Heart right ventricle (tissue), 16 donors: ENCODE results near the gene KCNK16. TPM values are rescaled to one million over a fixed set of nuclear protein-coding genes. Genes with fewer than 3 reads are reported as not detected.

Experiments
- ATAC-seq, 8 donors: fragments of 200-7000 bp; cut with Tn5 transposase; one replicate each; pipeline ENCODE4 v1.9.1; 2020; ENCODE audit warnings: mild to moderate bottlenecking in 8 of 8, moderate library complexity in 8 of 8, moderate number of reproducible peaks in 1 of 8
- DNase-seq, 2 donors: peaks; one replicate each; pipeline ENCODE4 v3.0.0-alpha.2; 2020
- H3K27ac ChIP-seq, 10 donors: fragments of 200-600 bp; sonication (generic) in 2 of 10; one replicate each; pipeline versions ENCODE4 v1.5.0 to v1.8.0; 2020 to 2022; ENCODE audit warnings: mild to moderate bottlenecking in 3 of 10
- H3K27me3 ChIP-seq, 7 donors: fragments of 200-600 bp; one replicate each; pipeline ENCODE4 v1.8.0; 2021 to 2022; ENCODE audit warnings: mild to moderate bottlenecking in 2 of 7
- H3K36me3 ChIP-seq, 9 donors: fragments of 200-600 bp; sonication (generic) in 1 of 9; one replicate each; pipeline versions ENCODE4 v1.5.0 to v1.8.0; 2020 to 2022; ENCODE audit warnings: mild to moderate bottlenecking in 2 of 9
- H3K4me1 ChIP-seq, 9 donors: fragments of 200-600 bp; sonication (generic) in 1 of 9; one replicate each; pipeline versions ENCODE4 v1.5.0 to v1.8.0; 2020 to 2022; ENCODE audit warnings: mild to moderate bottlenecking in 4 of 9
- H3K4me3 ChIP-seq, 10 donors: fragments of 200-600 bp; sonication (generic) in 2 of 10; one replicate each; pipeline versions ENCODE4 v1.5.0 to v1.8.0; 2020 to 2022; ENCODE audit warnings: mild to moderate bottlenecking in 7 of 10, moderate library complexity in 2 of 10
- H3K9me3 ChIP-seq, 11 donors: fragments of 200-600 bp in 10 of 11; sonication (generic) in 2 of 11; one replicate each; pipeline versions ENCODE4 v1.5.0 to v1.8.0; 2013 to 2022; ENCODE audit warnings: mild to moderate bottlenecking in 2 of 11, control low read depth in 1 of 11, moderate library complexity in 1 of 11
- CTCF ChIP-seq, 9 donors: fragments of 200-600 bp; sonication (generic) in 2 of 9; IDR thresholded peaks; one replicate each; pipeline versions ENCODE4 v1.5.0 to v1.8.0; 2021 to 2022; ENCODE audit warnings: antibody characterized with exemption in 9 of 9, mild to moderate bottlenecking in 5 of 9, moderate library complexity in 1 of 9
- WGBS, 2 donors: extraction: QIAGEN DNeasy Blood & Tissue Kit; methylation state at CpG; one replicate each; pipeline ENCODE4 v1.1.7; 2013; ENCODE audit warnings: inconsistent platforms in 1 of 2; 5-methylcytosine and 5-hydroxymethylcytosine counted together
- intact Hi-C, 10 donors: fragments of 100-400 bp; cut with DNase I; formaldehyde crosslinking; loops; one replicate each; pipeline versions ENCODE4 v1.11.1 to v1.14.2; 2022
- polyA plus RNA-seq, 2 donors: library from polyadenylated mRNA; stranded (reverse); fragments of 200-250 nt; gene quantifications; one replicate each; pipeline ENCODE4 v1.2.3, GENCODE V29; 2013
- total RNA-seq, 10 donors: library from RNA; stranded (reverse); fragmentation: NEBNext Ultra II Directional in 3 of 10; extraction: Animal tissue kit (Norgen Biotek cat#: 25700) in 3 of 10; gene quantifications; one replicate each; pipeline versions ENCODE4 v1.2.1 to v1.2.4, GENCODE V29; 2021 to 2023
- donor health status: Arrhythmogenic right ventricular cardiomyopathy.
- donor health status: ischemic (EF 13 %, LVEDD 7.1; RV severe dilation, severe dysfunction).
- donor health status: healthy with polysubstance abuse.
- donor health status: DM: no; HTN: yes; CAD: no.
- donor health status: DM: no; HTN: no; CAD: no.
- donor health status: ischemic (EF 25% LVEDD 6.9; RV normal size, moderate dysfunction).
- donor health status: ischemic (EF 25% LVEDD 5.7; RV mildly dilated, moderate dysfunction).
- donor health status: healthy.
- donor health status: DM: yes; HTN: yes; CAD: no.
- donor health status: Ischemic cardiomyopathy.
- donor health status: ischemic (EF 35%, LVEDD 5.7; RV mildly dilated, moderate dysfunction).
- donor health status: nonischemic (EF 11% LVEDD 7.7; RV severe dilation, severe dysfunction).
- donor health status: DM: yes; HTN: yes; CAD: no.
- donor health status: PGD.
- donor health status: ischemic (EF 29% LVEDD 5.4; RV normal size, mild dysfunction).
- donor health status: nonischemic (EF 23%, LVEDD 6.1; RV moderate dilation, normal function).

Gene KCNK16
- total and polyA plus RNA-seq, 12 donors: not detected

GRCh38 chr6:39361657-39362486, 39.4 kb upstream of the KCNK16 start:
- Histone ChIP-seq H3K27ac (no peak overlapping the region), H3K9me3 (no peaks in the 10 kb centered on the region), H3K36me3 (no peaks in the 10 kb centered on the region), H3K4me1 (peaks cover 0 to 15% (median 6%) of the 10 kb centered on the region in 9 donors), H3K27me3 (no peaks in the 10 kb centered on the region), H3K4me3 (no peak overlapping the region)
- peak; percentile 65 to 87 (median 80) for ATAC-seq
- DNase-seq: peak; percentile 48 to 56
- 35 to 37% methylated on average over 21 of the region's 21 CpGs for WGBS, 2 donors
- intact Hi-C loops: loop anchor here in 4 of 10 donors (5.0 to 10.0 kb wide), 3 partner anchors 530 to 1663 kb away; no protein-coding TSS in a partner anchor
- peak; percentile 68 to 84 (median 78) for TF ChIP-seq CTCF (IDR thresholded peaks at IDR 0.05)

- DNase-seq: no peak
- peaks cover 0 to 15% (median 6%) of the 10 kb centered on the region in 9 donors for H3K4me1 ChIP-seq
- intact Hi-C loops: loop anchor here in 4 of 10 donors (5.0 to 10.0 kb wide), 3 partner anchors 532 to 1664 kb away; no protein-coding TSS in a partner anchor
- no peak for TF ChIP-seq CTCF (IDR thresholded peaks at IDR 0.05)
- no peak for ATAC-seq
- H3K27ac ChIP-seq: no peak overlapping the region
- no peak overlapping the region for H3K4me3 ChIP-seq
- WGBS, 2 donors: 94 to 96% methylated on average over 9 of the region's 9 CpGs
- H3K27me3 ChIP-seq: no peaks in the 10 kb centered on the region
- no peaks in the 10 kb centered on the region for H3K9me3 ChIP-seq
- no peaks in the 10 kb centered on the region for H3K36me3 ChIP-seq
Observed at GRCh38 chr6:39360378-39360777, 37.9 kb upstream of the KCNK16 start.

GRCh38 chr6:39357998-39358686, 35.6 kb upstream of the KCNK16 start:
- Histone ChIP-seq H3K9me3 (no peaks in the 10 kb centered on the region), H3K27ac (no peak overlapping the region), H3K36me3 (no peaks in the 10 kb centered on the region), H3K4me3 (no peak overlapping the region), H3K4me1 (peaks cover 0 to 15% (median 6%) of the 10 kb centered on the region in 9 donors), H3K27me3 (peaks cover 0 to 3% (median 0%) of the 10 kb centered on the region in 7 donors)
- 52 to 60% methylated on average over 7 of the region's 7 CpGs for WGBS, 2 donors
- DNase-seq (peak in 1 of 2 donors; percentile 50), ATAC-seq (peak in 6 of 8 donors; percentile 45 to 73 (median 63))
- intact Hi-C loops: loop anchor here in 2 of 10 donors (10.0 kb wide), 2 partner anchors 947 to 1667 kb away; no protein-coding TSS in a partner anchor
- TF ChIP-seq CTCF (IDR thresholded peaks at IDR 0.05): no peak

GRCh38 chr6:39353698-39354315, 31.3 kb upstream of the KCNK16 start:
- Histone ChIP-seq H3K4me3 (no peak overlapping the region), H3K9me3 (no peaks in the 10 kb centered on the region), H3K27ac (no peak overlapping the region), H3K36me3 (no peaks in the 10 kb centered on the region), H3K27me3 (peaks cover 0 to 3% (median 0%) of the 10 kb centered on the region in 7 donors), H3K4me1 (peaks cover 0 to 7% (median 0%) of the 10 kb centered on the region in 9 donors)
- TF ChIP-seq CTCF (IDR thresholded peaks at IDR 0.05): no peak
- ATAC-seq: peak in 2 of 8 donors; percentile 23 to 24
- 86 to 93% methylated on average over 7 of the region's 7 CpGs for whole genome bisulfite sequencing, 2 donors
- DNase-seq: no peak
- intact Hi-C loops: loop anchor here in 2 of 10 donors (10.0 kb wide), 2 partner anchors 951 to 1671 kb away; no protein-coding TSS in a partner anchor
